Measurements from ENCODE around the gene SPAG17. TPM values are rescaled to one million over a fixed set of nuclear protein-coding genes. Genes with fewer than 3 reads are reported as not detected.

SPAG17 gene
- total and polyA plus RNA-seq, 2 of the 13 experiments (the other 11 are each of a cell fraction or from before 2014, with no cell fraction given), result not detected

GRCh38 chr1:117928881-117929342, 256.1 kb downstream of the SPAG17 start (continued):
- TF ChIP-seq, protein P1, sequence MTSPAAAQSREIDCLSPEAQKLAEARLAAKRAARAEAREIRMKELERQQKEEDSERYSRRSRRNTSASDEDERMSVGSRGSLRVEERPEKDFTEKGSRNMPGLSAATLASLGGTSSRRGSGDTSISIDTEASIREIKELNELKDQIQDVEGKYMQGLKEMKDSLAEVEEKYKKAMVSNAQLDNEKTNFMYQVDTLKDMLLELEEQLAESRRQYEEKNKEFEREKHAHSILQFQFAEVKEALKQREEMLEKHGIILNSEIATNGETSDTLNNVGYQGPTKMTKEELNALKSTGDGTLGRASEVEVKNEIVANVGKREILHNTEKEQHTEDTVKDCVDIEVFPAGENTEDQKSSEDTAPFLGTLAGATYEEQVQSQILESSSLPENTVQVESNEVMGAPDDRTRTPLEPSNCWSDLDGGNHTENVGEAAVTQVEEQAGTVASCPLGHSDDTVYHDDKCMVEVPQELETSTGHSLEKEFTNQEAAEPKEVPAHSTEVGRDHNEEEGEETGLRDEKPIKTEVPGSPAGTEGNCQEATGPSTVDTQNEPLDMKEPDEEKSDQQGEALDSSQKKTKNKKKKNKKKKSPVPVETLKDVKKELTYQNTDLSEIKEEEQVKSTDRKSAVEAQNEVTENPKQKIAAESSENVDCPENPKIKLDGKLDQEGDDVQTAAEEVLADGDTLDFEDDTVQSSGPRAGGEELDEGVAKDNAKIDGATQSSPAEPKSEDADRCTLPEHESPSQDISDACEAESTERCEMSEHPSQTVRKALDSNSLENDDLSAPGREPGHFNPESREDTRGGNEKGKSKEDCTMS (CRISPR knock-in tag; conservative IDR thresholded peaks at IDR 0.05), result no peak
- no peak for TF ChIP-seq FIP1L1 (IDR thresholded peaks at IDR 0.05; ENCODE audit: borderline replicate concordance, insufficient read depth, low read depth, low read length)
- TF ChIP-seq HNRNPLL (IDR thresholded peaks at IDR 0.05; ENCODE audit: low read depth, low read length, poor library complexity, severe bottlenecking), result no peak
- no peak for TF ChIP-seq NBN (conservative IDR thresholded peaks at IDR 0.05)
- TF ChIP-seq PRDM10 (CRISPR knock-in tag; IDR thresholded peaks at IDR 0.05; ENCODE audit: low read depth), result no peak
- no peak for TF ChIP-seq FOXA3 (CRISPR knock-in tag; IDR thresholded peaks at IDR 0.05)
- TF ChIP-seq HNRNPL (IDR thresholded peaks at IDR 0.05; ENCODE audit: low read depth, low read length), result no peak
- TF ChIP-seq ZNF329 (CRISPR knock-in tag; IDR thresholded peaks at IDR 0.05; ENCODE audit: low read depth), result no peak
- TF ChIP-seq MBD4 (IDR thresholded peaks at IDR 0.05; ENCODE audit: borderline replicate concordance, low read length), result no peak
- TF ChIP-seq, protein P2, sequence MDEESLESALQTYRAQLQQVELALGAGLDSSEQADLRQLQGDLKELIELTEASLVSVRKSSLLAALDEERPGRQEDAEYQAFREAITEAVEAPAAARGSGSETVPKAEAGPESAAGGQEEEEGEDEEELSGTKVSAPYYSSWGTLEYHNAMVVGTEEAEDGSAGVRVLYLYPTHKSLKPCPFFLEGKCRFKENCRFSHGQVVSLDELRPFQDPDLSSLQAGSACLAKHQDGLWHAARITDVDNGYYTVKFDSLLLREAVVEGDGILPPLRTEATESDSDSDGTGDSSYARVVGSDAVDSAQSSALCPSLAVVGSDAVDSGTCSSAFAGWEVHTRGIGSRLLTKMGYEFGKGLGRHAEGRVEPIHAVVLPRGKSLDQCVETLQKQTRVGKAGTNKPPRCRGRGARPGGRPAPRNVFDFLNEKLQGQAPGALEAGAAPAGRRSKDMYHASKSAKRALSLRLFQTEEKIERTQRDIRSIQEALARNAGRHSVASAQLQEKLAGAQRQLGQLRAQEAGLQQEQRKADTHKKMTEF (CRISPR knock-in tag; IDR thresholded peaks at IDR 0.05), result no peak
- TF ChIP-seq FOXO1 (CRISPR knock-in tag; IDR thresholded peaks at IDR 0.05), result no peak
- no peak for TF ChIP-seq NR3C1 (CRISPR knock-in tag; IDR thresholded peaks at IDR 0.05)
- no peak for TF ChIP-seq MED8 (CRISPR knock-in tag; IDR thresholded peaks at IDR 0.05; ENCODE audit: insufficient replicate concordance)
- TF ChIP-seq ZNF234 (CRISPR knock-in tag; conservative IDR thresholded peaks at IDR 0.05), result no peak
- 0 out of 2 replicates have a peak, but pooled peaks have one; percentile 4 for TF ChIP-seq ZZZ3 (CRISPR knock-in tag; IDR thresholded peaks at IDR 0.05; ENCODE audit: borderline replicate concordance)
- TF ChIP-seq ZNF121 (CRISPR knock-in tag; IDR thresholded peaks at IDR 0.05), result no peak
- no peak for TF ChIP-seq MAX (IDR thresholded peaks at IDR 0.05)
- TF ChIP-seq RARG (CRISPR knock-in tag; IDR thresholded peaks at IDR 0.05; ENCODE audit: low read depth), result no peak
- TF ChIP-seq ZNF724P (CRISPR knock-in tag; IDR thresholded peaks at IDR 0.05; ENCODE audit: borderline replicate concordance), result no peak
- TF ChIP-seq MAFF (IDR thresholded peaks at IDR 0.05; ENCODE audit: low read depth, low read length), result no peak
- no peak for TF ChIP-seq ZNF224 (CRISPR knock-in tag; IDR thresholded peaks at IDR 0.05)
- TF ChIP-seq ZNF430 (CRISPR knock-in tag; IDR thresholded peaks at IDR 0.05), result no peak
- no peak for TF ChIP-seq HBP1 (CRISPR knock-in tag; IDR thresholded peaks at IDR 0.05; ENCODE audit: low read depth)
